IPS DF 19.7 (cell line): ENCODE results near the gene LTBP3.

ENCODE experiments used
- DNase-seq: peaks from one replicate; pipeline ENCODE4 v3.0.0-alpha.2; 2013; ENCODE audit warnings: low read depth, low spot score

Gene LTBP3

GRCh38 chr11:65496304-65497140, 61.6 kb downstream of the LTBP3 start:
- no peak for DNase-seq

GRCh38 chr11:65493367-65494176, 64.6 kb downstream of the LTBP3 start:
- no peak for DNase-seq

DNA sequence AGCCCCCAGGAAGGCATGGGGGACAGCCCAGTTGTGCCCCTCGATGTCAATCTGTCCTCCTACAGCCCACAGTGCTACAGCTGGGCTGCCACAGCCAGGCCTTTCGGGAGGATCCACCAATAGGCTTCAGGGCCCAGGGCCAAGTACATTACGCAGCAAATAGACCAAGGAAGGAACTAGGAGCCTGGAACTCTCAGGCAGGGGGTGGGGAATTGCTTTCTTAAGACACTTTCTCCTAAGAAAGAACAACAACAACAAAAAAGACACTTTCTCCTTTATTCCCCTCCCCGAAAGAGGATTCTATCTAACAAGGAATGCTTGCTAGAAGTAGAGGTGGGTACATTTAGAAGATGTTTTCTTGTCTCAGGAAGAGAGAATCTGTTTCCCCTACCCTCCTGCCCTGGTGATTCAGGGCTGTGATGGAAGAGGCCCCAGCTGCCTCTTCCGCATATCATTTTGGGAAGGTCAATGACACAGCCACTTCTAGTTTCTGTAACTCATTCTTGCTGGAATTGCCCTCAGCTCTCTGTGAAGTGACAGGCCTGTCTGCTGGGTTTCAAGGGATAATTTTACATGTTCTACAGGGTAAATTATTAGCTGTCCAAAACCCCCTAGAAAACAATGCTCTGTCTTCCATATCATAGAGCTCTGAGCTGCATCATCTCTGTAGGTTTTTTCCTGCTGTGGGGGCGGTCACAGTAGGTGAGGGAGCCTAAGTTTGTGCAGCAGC, 65.4 kb downstream of the LTBP3 start:
- DNase-seq = no peak

DNA sequence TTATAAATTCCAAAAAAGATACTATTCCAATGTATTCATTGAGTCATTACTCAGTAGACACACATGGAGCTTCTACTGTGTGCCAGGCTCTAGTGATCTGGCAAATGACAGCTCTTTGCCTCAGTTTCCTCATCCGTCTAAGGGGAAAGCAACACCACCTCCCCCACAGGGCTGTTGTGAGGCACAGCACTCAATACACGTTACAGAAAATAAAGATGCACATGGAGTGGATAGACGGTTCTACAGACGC, 65.8 kb downstream of the LTBP3 start:
- no peak for DNase-seq

- DNase-seq = no peak
Measured at GRCh38 chr11:65491614-65492386, 66.4 kb downstream of the LTBP3 start.

DNA sequence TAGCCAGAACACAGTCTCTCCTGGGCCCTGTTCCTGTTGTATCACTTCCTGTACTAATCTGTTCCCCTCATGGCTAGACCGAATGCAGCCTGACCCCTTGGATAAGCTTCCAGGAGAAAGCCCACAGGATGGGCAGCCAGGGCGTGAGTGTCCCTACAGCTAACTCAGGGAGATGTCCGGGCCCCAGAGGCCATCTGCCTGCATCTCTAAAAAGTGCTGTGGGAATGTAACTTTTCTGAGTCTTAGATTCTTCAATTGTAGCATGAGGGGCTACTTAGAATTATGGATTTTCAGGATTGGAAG, 67.0 kb downstream of the LTBP3 start:
- DNase-seq = no peak

DNA sequence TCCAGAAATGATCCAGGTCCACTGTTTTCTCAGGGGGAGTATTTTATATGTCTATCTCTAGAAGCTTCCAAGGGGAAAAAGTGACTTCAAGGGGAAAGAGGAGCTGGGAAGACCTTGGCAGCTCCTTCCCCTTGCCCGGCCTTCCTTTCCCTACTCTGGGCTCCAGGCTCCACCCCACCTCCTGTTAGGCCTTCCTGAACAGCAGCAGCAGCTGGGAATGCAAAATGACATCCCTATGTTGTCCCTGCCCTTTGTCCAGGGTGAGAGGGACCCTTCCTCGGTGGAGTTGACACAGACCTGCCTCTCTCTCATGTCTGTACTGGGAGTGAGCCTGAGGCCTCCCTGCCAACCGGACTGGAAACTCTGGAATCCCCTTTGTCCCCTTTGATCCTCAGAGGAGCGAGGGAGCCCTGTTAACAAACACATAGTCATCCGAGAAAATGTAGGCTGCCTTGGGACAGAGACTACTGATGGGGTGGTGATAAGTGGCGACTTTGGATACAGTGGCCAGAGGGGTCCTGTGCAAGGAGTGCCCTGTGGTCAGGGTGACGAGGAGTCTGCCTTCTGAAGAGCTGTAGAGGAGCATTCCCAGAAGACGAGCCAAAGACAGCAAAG, 68.3 kb downstream of the LTBP3 start:
- no peak for DNase-seq

GRCh38 chr11:65489035-65489705, 69.0 kb downstream of the LTBP3 start:
- DNase-seq = no peak
